IMR-90 (cell line): ENCODE results near the gene UCP2. TPM values are rescaled to one million over a fixed set of nuclear protein-coding genes. Genes with fewer than 3 reads are reported as not detected.

Source experiments
- ATAC-seq: fragments of 200-7000 bp; cut with Tn5 transposase; 2 replicates; pipeline ENCODE4 v1.9.1; 2020; ENCODE audit warnings: low read depth, mild to moderate bottlenecking, moderate library complexity
- BruUV-seq: library from RNA; stranded (reverse); fragments of 400-500 nt; replicated peaks from 2 replicates; lab custom pipeline; 2021; lab: Mats Ljungman, UMichigan
- CTCF ChIA-PET: fragments of 300-600 bp; formaldehyde crosslinking; extraction: SDS; loops from one replicate; lab custom pipeline; 2021; ENCODE audit warnings: antibody characterized with exemption; lab: Yijun Ruan, JAX
- POLR2A ChIA-PET: fragments of 300-600 bp; sonication (Branson Sonifier 250); formaldehyde crosslinking; loops from one replicate; lab custom pipeline; 2022; ENCODE audit warnings: antibody characterized with exemption; ENCODE audit not compliant: unreplicated experiment; lab: Charles Lee
- DNase-seq: peaks from one replicate; pipeline ENCODE4 v3.0.0; 2013
- H2AFZ ChIP-seq: replicated peaks from 2 replicates; pipeline ENCODE3; 2013; ENCODE audit warnings: low read length, mild to moderate bottlenecking; ENCODE audit not compliant: poor library complexity
- H2AK5ac ChIP-seq: 2 replicates; pipeline ENCODE4 v1.6.1; 2013; ENCODE audit warnings: low read depth, low read length, inconsistent platforms
- H2AK9ac ChIP-seq: replicated peaks from 2 replicates; pipeline ENCODE3; 2013; ENCODE audit warnings: mild to moderate bottlenecking, low read depth, low read length, moderate library complexity; ENCODE audit not compliant: poor library complexity
- H2BK120ac ChIP-seq: 2 replicates; pipeline ENCODE4 v1.6.1; 2013; ENCODE audit warnings: low read depth, low read length, inconsistent platforms
- H2BK15ac ChIP-seq: 3 replicates; pipeline ENCODE4 v1.6.1; 2013; ENCODE audit warnings: low read depth, low read length, inconsistent platforms
- H2BK20ac ChIP-seq: 2 replicates; pipeline ENCODE4 v1.6.1; 2013; ENCODE audit warnings: low read depth, mild to moderate bottlenecking, inconsistent platforms, low read length, moderate library complexity
- H2BK5ac ChIP-seq: 2 replicates; pipeline ENCODE4 v1.6.1; 2013; ENCODE audit warnings: mild to moderate bottlenecking, low read depth, low read length, inconsistent platforms; ENCODE audit not compliant: poor library complexity, severe bottlenecking
- H3K14ac ChIP-seq: replicated peaks from 2 replicates; pipeline ENCODE4 v1.6.1; 2013; ENCODE audit warnings: low read depth, low read length, inconsistent platforms
- H3K18ac ChIP-seq: 2 replicates; pipeline ENCODE4 v1.6.1; 2013; ENCODE audit warnings: low read depth, low read length, control low read depth
- H3K23ac ChIP-seq: 2 replicates; pipeline ENCODE4 v1.6.1; 2013; ENCODE audit warnings: low read depth, low read length, inconsistent platforms
- H3K27ac ChIP-seq: 2 replicates; pipeline ENCODE4 v1.5.1; 2013; ENCODE audit warnings: mild to moderate bottlenecking, control low read depth, low read length; ENCODE audit not compliant: insufficient read depth
- H3K27me3 ChIP-seq: 2 replicates; pipeline ENCODE4 v1.6.1; 2013; ENCODE audit warnings: low read length; ENCODE audit not compliant: control insufficient read depth, insufficient read depth
- H3K36me3 ChIP-seq: 2 replicates; pipeline ENCODE4 v1.6.1; 2013; ENCODE audit warnings: low read length, mixed read lengths; ENCODE audit not compliant: control insufficient read depth, insufficient read depth
- H3K4ac ChIP-seq: 2 replicates; pipeline ENCODE4 v1.6.1; 2013; ENCODE audit warnings: low read depth, low read length, inconsistent platforms
- H3K4me1 ChIP-seq: 2 replicates; pipeline ENCODE4 v1.6.1; 2013; ENCODE audit warnings: low read length, mixed read lengths; ENCODE audit not compliant: control insufficient read depth, insufficient read depth
- H3K4me2 ChIP-seq: 2 replicates; pipeline ENCODE4 v1.6.1; 2013; ENCODE audit warnings: low read depth, mild to moderate bottlenecking, control low read depth, low read length, moderate library complexity
- H3K4me3 ChIP-seq: 2 replicates; pipeline ENCODE4 v1.5.1; 2013; ENCODE audit warnings: low read depth, mild to moderate bottlenecking, control low read depth, low read length, moderate library complexity; ENCODE audit not compliant: insufficient read depth
- H3K56ac ChIP-seq: 2 replicates; pipeline ENCODE4 v1.6.1; 2013; ENCODE audit warnings: low read length, inconsistent platforms; ENCODE audit not compliant: insufficient read depth; ENCODE audit errors: extremely low read depth
- H3K79me1 ChIP-seq, 2 experiments: 2 replicates each; pipeline ENCODE4 v1.6.1; 2013; ENCODE audit warnings: low read length in 2 of 2, inconsistent platforms in 1 of 2, low read depth in 1 of 2
- H3K9ac ChIP-seq: 2 replicates; pipeline ENCODE4 v1.6.1; 2013; ENCODE audit warnings: low read depth, low read length, control low read depth
- H3K9me1 ChIP-seq: 2 replicates; pipeline ENCODE4 v1.6.1; 2013; ENCODE audit warnings: low read length, inconsistent platforms; ENCODE audit not compliant: insufficient read depth
- H3K9me3 ChIP-seq: 2 replicates; pipeline ENCODE4 v1.6.1; 2013; ENCODE audit warnings: low read length; ENCODE audit not compliant: control insufficient read depth, insufficient read depth
- H4K20me1 ChIP-seq: 2 replicates; pipeline ENCODE4 v1.6.1; 2013; ENCODE audit warnings: low read length, inconsistent platforms; ENCODE audit not compliant: insufficient read depth
- H4K5ac ChIP-seq: 2 replicates; pipeline ENCODE4 v1.6.1; 2013; ENCODE audit warnings: mild to moderate bottlenecking, low read depth, low read length, control low read depth
- H4K8ac ChIP-seq, 2 experiments: 2 replicates each; pipeline ENCODE4 v1.6.1; 2013; ENCODE audit warnings: low read depth in 2 of 2, low read length in 2 of 2, control low read depth in 1 of 2, inconsistent platforms in 1 of 2
- H4K91ac ChIP-seq: 2 replicates; pipeline ENCODE4 v1.6.1; 2013; ENCODE audit warnings: low read depth, low read length, inconsistent platforms; ENCODE audit not compliant: insufficient read depth
- CHD1 ChIP-seq: IDR thresholded peaks from 2 replicates; pipeline ENCODE4 v1.6.1; 2012; ENCODE audit warnings: low read depth, low read length, improper control_type of control experiment
- MAZ ChIP-seq: IDR thresholded peaks from 2 replicates; pipeline ENCODE4 v1.6.1; 2012; ENCODE audit warnings: low read depth, mild to moderate bottlenecking, low read length, improper control_type of control experiment, moderate library complexity, borderline replicate concordance
- RCOR1 ChIP-seq: IDR thresholded peaks from 2 replicates; pipeline ENCODE4 v1.6.1; 2012; ENCODE audit warnings: mild to moderate bottlenecking, low read length, improper control_type of control experiment; ENCODE audit not compliant: insufficient replicate concordance
- RFX5 ChIP-seq: IDR thresholded peaks from 2 replicates; pipeline ENCODE4 v1.8.0; 2012; ENCODE audit warnings: low read depth, mild to moderate bottlenecking, low read length, moderate library complexity
- SMC3 ChIP-seq: fragments of 150-350 bp; IDR thresholded peaks from 2 replicates; pipeline ENCODE4 v1.6.1; 2016; ENCODE audit warnings: low read depth, mild to moderate bottlenecking, antibody characterized with exemption, low read length, moderate library complexity
- WGBS, 2 experiments: methylation state at CpG; one replicate each; pipeline versions ENCODE4 v1.1.5 to v1.1.7; 2013; ENCODE audit warnings: missing lambda C conversion rate in 2 of 2; ENCODE audit not compliant: insufficient read length in 1 of 2; ENCODE audit errors: extremely low coverage in 2 of 2; 5-methylcytosine and 5-hydroxymethylcytosine counted together
- dilution Hi-C: fragments of 300-500 bp; cut with HindIII; formaldehyde crosslinking; loops from one replicate; pipeline ENCODE4 v1.14.3; 2018; ENCODE audit warnings: low sequenced_read_pairs; ENCODE audit not compliant: unreplicated experiment
- in situ Hi-C: fragments of 300-500 bp; cut with MboI; formaldehyde crosslinking; loops from 3 replicates; pipeline ENCODE4 v1.14.3; 2019; ENCODE audit warnings: low sequenced_read_pairs, inconsistent platforms, mixed read lengths
- intact Hi-C: fragments of 100-400 bp; cut with micrococcal nuclease; formaldehyde crosslinking; loops from 2 replicates; pipeline ENCODE4 v1.10.0; 2022
- polyA plus RNA-seq, 3 experiments: library from polyadenylated mRNA; depleted of rRNA; stranded (reverse); fragments of >200 nt; gene quantifications; 2 replicates each; pipeline ENCODE4 v1.2.3, GENCODE V29; 2012; ENCODE audit warnings: low replicate concordance in 1 of 3
- total RNA-seq: library from RNA; depleted of rRNA; stranded (reverse); fragments of >200 nt; gene quantifications from 2 replicates; pipeline ENCODE4 v1.2.3, GENCODE V29; 2012

The UCP2 gene
- total and polyA plus RNA-seq, 2 of the 4 experiments (the other 2 are of a cell fraction) = 2.0 to 11.9 TPM

DNA sequence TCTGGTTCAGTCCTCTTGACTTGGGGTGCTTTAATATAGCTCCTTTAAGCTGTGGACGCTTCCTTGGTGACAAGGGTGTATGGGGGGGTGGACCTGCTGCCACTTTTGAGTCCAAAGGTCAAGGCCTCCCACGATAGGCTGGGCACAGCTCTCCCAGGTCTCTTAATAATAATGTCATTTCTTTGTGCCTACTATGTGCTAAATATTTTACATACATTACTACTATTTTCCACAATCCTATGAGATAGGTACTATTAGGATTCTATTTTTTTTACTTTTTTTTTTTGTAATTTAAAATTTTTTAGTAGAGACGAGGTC is 26.5 kb upstream of the UCP2 start:
- Histone ChIP-seq H3K4me1 (no peaks in the 10 kb centered on the region; the same call in 1 of the 2 replicates), H4K20me1 (no peaks in the 10 kb centered on the region; the same call in 1 of the 2 replicates), H3K9me3 (no peaks in the 10 kb centered on the region), H3K9me1 (0 out of 2 replicates have a peak, but pooled peaks cover 5% of the 10 kb centered on the region), H4K91ac (no peak overlapping the region), H2BK120ac (no peak overlapping the region), H3K23ac (no peak overlapping the region), H3K79me1 (no peaks in the 10 kb centered on the region), H4K8ac (no peak overlapping the region), H3K56ac (no peak overlapping the region), H2AK9ac (no peak overlapping the region), H2BK15ac (no peak overlapping the region), H3K27me3 (no peaks in the 10 kb centered on the region), H3K9ac (no peak overlapping the region), H2BK5ac (no peak overlapping the region), H3K4me3 (no peak overlapping the region), H3K18ac (no peak overlapping the region), H3K4ac (no peak overlapping the region), H3K36me3 (no peaks in the 10 kb centered on the region; the same call in 1 of the 2 replicates), H4K5ac (no peak overlapping the region), H3K27ac (no peak overlapping the region), H3K4me2 (no peak overlapping the region), H2BK20ac (no peak overlapping the region), H3K14ac (no peak overlapping the region), H2AK5ac (no peak overlapping the region), H2AFZ (peak overlapping the region; percentile 27)
- POLR2A ChIA-PET = no interaction called here
- intact Hi-C loops = no loop called here
- WGBS, 2 experiments = no CpG with 5 or more reads among the region's 3 CpGs
- DNase-seq (no peak), ATAC-seq (no peak)
- dilution Hi-C loops = no loop called here
- TF ChIP-seq CHD1 (no peak), SMC3 (no peak), RFX5 (no peak), RCOR1 (no peak), MAZ (no peak)
- CTCF ChIA-PET = no interaction called here
- in situ Hi-C loops = no loop called here
- BruUV-seq = no TSS peak
